DMS153 (cell line): Measurements from ENCODE around the gene CGREF1.
"Not testable (repeated sequence)": the region's sequence is repeated elsewhere in the genome, so short reads cannot be mapped to it uniquely, and the experiment has no call there.

Experiments
- DNase-seq: peaks from one replicate; lab custom pipeline; 2025; lab: John Stamatoyannopoulos, UW

CGREF1 gene

DNA sequence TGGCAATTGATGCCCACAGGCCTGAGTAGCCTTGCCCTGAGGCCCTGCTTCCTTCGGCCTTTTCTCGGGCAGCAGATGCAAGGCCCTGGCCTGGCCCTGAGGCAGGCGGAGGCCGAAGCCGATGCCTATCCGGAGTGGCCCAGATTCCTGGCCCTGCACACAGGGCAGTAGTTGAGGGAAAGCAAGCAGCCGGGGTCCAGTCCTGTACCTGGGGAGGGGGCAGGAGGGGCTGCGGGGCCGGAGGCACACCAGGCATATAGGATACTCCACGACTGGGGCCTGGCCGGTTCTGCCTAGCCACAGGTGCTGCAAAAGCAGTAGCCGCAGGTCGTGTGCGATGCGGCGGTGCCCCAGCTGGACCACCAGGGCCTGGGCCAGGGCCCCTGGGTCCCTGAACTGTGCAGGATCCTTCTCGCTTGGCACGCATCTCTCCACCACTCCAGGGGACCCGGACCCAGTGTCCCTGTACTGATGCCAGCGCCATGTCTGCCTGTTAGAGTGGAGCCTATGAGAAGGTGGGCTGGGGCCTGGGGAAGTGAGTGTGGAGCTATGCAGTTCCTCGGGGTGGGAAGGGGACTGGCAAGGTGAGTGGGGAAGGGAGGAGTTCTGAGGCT is 18.5 kb upstream of the CGREF1 start:
- no peak for DNase-seq

DNA sequence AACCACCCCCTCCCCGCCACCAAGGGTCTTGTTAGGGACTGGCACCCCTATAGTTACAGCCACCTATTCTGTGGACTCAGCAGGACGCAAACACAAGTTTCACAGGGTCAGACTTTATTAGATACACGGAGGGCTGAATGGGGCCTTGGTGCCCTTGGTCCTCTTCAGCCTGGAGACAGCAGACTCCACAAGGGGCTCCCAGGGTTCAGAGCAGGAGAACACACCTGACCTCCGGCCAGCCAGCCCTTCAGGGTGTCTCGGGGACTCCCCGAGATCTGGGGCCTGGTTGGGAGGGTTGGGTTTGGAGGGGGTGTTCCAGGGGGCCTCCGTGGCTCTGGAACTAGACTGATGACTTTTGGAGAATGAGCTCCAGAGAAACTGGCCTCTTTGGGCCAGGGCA is 17.8 kb upstream of the CGREF1 start:
- DNase-seq, result no peak

GRCh38 chr2:27135478-27135955 is 16.6 kb upstream of the CGREF1 start:
- DNase-seq, result no peak

DNA sequence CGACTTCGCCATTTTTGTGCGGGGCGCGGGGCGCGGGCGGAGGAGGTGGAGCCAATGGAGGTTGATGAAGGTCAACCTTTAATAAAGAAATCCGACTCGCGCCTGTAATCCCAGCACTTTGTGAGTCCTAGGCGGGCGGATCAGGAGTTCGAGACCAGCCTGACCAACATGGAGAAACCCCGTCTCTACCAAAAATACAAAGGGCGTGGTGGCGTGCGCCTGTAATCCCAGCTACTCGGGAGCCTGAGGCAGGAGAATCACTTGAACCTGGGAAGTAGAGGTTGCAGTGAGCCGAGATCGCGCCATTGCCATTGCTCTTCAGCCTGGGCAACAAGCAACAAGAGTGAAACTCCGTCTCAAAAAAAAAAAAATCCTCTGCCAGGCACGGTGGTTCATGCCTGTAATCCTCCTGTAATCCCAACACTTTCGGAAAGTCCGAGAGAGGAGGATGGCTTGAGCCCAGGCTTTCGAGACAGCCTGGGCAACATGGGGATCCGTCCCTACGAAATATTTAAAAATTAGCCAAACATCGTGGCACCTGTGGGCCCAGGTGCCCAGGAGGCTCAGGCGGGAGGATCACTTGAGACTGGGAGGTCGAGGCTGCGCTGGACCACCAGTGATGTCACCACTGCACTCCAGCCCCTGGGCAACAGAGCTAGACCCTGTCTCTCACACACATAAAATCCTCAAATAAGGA is 16.0 kb upstream of the CGREF1 start:
- DNase-seq, result no peak

DNA sequence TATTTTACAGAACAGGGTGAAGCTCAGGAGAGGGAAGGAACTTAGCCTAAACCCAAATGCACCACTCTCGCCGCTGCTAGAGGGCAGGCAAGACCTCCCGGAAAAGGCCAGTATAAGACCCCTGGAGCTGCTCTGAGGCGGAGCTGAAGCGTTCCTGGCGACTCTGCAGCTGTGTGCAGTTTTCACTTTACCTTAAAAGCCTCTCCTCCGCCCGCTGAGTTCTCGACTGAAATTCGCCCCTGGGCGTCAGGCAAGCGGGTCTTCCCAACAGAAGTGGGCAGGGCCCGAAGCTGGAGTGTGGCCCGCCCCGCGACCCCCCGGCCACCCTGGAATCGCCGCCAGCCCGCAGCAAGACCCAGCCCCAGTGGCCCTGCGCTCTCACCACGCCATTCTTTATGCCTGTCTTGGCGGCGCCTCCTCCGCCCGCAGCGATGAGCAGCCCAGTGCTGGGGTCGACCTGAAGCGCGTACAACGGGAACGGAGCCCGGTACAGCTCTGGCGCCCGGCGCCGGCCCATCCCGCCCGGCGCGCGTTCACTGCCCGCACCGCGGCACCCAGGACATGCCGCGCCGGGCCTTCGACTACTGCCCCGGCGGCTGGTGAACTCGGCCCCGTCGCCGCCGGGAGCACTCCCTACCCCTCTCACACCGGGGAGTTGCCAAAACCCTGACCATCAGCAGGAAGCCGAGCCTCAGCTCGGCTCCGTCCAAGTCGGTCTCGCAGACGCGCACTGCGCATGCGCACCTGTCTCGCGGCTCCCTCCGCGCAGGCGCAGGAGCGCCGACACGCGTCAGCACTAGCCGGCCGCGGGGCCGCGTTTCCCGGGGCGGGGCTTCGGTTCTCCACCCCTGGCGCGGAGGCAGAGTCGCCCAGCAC is 15.2 kb upstream of the CGREF1 start, which contains the start of gene PREB:
TSS of gene PREB (minus strand) at position 732 of the 876 bp plus-strand sequence. CDS start at position 517, 215 bp downstream.
- DNase-seq, result peak; percentile 91

DNA sequence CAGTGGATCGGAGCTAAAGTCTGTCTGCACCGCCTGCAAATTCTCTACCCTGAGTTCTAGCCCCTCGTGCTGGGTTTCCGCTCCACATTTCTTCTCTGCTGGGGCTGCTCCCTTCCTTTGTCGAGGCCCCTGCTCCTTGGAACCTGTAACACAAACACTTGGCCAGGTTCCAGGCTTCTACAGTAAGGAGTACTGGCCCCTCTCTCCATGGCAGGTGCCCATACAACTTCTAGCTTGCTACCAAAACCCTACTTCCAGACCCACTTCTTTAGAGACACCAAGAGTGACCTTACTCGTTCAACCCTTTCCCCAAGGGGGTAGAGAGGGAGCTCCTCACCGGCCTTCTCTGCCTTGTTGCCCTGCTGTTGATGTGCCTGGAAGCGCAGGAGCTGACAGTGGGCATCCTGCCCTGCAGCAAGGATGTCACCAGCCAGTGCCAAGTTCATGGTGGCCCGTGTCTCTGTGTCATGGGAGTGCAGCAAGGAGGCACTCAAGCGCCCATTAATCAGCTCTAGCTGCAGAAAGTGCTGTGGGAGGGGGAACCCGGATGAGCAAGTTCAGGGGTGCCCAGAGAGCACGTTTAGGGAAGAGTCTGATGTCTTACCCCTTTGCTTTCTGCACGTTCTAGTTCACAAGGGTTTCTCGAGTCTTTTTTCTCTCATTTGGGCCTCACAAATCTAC is 14.4 kb upstream of the CGREF1 start:
- DNase-seq, result no peak

GRCh38 chr2:27131429-27131828 is 12.5 kb upstream of the CGREF1 start:
- no peak for DNase-seq

GRCh38 chr2:27130396-27130795 is 11.5 kb upstream of the CGREF1 start:
- no peak for DNase-seq

DNA sequence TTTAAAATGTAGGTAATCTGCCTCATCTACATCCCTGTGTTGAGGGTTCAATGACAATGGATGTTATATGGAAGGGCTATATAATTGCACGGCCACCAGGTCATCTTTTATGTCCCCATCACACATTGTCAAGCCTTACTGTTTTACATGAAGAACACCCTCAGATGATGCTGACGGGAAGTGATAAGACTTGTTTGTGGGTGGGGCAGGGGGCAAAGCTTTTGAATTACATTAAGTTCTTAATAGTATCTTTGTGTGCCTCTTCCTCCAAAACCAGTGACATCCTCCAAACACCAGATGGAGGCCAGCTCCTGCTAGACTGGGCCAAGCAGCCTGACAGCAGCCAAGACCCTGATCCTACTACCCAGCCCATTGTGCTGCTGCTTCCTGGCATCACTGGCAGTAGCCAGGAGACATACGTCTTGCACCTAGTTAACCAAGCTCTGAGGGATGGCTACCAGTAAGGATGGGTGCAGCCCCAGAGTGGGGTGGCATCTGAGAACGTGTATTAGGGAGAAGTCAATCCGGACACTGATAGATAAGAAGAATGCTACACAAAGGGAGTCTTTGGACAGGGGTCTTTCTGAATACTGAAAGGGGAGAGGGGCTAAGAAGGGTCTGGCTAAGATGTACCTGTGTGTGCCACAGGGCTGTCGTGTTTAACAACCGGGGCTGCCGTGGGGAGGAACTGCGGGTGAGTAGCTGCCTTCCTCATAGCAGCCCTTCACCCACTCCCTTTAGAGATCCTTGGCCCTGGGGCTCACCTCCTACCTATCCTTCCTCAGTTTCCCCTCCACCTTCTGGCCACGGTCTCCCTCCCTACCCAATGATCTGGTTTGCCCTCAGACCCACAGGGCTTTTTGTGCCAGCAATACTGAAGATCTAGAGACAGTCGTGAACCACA is 10.0 kb upstream of the CGREF1 start:
- DNase-seq, result no peak

GRCh38 chr2:27127883-27128667 is 9.1 kb upstream of the CGREF1 start:
- DNase-seq, result no peak

GRCh38 chr2:27126252-27126710 is 7.4 kb upstream of the CGREF1 start:
- DNase-seq, result no peak

DNA sequence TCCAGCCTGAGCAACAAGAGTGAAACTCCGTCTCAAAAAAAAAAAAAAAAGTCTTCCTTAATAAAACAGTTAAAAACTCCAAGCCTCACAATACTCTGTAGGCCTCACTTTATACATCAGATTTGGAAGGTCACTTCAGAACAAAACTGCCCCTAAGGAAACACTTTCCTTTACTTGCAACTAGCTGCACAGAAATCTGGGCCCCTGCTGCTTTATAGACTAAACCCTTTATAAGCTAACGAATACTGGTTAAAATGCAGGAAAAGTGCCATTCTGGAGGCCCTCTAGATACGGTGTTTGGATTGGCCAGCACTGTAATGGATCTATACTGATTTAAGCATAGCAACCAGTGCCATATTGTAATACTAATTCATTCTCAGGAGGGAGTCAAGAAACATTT is 6.2 kb upstream of the CGREF1 start:
- DNase-seq, result no peak

GRCh38 chr2:27123302-27124150 is 4.6 kb upstream of the CGREF1 start, which contains the start of gene ABHD1:
Gene ABHD1, plus strand, starts transcription at chr2:27123815. Its CDS starts 134 bp downstream, at chr2:27123949.
- no peak for DNase-seq

- no peak for DNase-seq
These were observed 3.9 kb upstream of the CGREF1 start for GRCh38 chr2:27122791-27123190.

DNA sequence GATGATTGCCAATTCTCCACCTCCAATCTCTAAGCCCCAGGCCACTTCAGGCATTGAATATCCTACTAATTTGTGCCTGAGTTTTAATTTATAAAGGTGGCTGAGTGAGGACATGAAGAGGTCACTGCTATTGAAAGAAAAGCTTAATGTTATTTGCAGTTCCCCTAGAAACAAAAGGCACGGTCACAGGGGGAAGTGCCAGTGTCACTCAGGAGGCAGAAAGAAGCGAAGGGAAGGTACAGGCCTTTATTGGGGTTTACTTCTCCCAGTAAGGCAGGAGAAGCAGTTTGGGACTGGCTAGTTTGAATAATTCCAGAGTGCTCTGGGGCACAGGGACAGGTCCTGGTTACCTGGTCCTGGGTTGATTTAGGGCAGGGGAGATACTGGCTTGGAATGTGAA is 3.0 kb upstream of the CGREF1 start:
- DNase-seq, result no peak

- not testable (repeated sequence) for DNase-seq
These were observed 372 bp upstream of the CGREF1 start for GRCh38 chr2:27119330-27119670.

DNA sequence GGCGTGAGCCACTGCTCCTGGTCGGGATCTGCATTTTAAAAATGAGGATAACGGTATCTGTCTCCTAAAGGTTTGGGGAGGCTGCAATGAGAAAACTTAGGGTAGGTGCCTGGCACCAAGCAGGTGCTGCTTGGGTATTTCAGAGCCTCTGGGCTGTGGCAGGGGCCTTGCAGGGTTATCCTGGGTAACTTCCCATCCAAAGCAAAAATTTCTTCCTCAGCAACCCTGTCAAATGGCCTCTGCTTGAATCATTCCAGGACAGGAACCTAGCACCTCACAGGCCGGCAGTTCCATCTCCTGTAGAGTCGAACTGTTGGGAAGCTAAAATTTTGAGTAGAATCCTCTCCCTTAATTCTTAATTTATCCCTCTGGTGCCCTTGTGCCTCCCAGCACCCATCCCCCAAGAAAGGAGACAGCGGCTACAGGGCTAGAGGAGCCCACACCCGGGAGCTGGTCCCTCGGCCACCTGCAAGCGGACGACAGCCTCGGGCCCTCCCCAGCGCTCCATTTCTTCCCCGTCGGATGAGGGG is 868 bp downstream of the CGREF1 start:
- no peak for DNase-seq

- DNase-seq, result no peak
These were observed 3.4 kb downstream of the CGREF1 start for GRCh38 chr2:27115519-27115918.
